AG10803 (cell line): ENCODE measurements around the gene EFCAB6.

Experiments used
- DNase-seq: peaks from one replicate; pipeline ENCODE4 v3.0.0; 2010; ENCODE audit warnings: low read depth
- H3K4me3 ChIP-seq: 2 replicates; pipeline ENCODE4 v1.5.1; 2011; ENCODE audit warnings: mild to moderate bottlenecking, low read length, control low read depth
- CTCF ChIP-seq: conservative IDR thresholded peaks from 2 replicates; pipeline ENCODE4 v1.5.1; 2011; ENCODE audit warnings: mild to moderate bottlenecking, low read length, control low read depth, inconsistent platforms

Gene EFCAB6

DNA sequence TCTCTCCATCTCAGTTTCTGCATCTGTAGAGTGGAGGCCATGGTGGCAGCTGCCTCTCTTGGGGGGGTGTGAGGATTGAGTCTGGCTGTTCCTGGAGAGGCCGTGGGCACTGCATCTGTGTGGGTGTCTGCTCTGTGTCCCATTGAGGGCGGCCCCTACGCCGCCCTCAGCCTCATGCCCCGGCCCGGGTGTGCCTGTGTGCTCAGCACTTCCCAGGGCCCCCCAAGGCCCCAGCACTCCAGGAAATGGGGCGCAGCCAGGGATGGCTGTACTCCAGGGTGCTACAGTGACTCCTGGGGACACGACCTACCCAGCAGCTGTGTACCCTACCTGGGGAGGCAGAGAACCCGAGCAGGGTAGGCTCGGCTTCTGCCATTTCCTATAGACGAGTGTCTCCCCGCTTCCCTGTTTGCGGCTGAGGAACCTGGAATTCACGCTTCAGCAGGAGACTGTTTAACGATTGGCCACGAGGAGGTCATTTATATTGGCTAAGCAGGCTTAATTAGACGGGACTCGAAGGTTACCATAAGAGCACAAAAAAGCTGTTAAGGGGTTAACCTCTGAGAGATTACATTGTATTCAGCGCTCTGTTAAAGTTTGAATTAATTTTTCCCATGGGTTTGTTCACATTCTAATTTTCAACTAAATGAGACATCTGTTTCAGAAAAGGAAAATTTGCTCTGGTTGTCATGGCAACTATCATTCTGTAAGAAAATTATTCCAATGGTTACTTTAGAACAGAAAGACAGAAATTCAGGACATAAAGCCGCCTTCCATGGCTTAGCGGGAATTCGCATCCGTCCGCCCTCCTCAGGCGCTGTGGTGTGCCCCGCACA is 323.9 kb downstream of the EFCAB6 start:
- no peak overlapping the region for H3K4me3 ChIP-seq
- no peak for DNase-seq
- no peak for TF ChIP-seq CTCF

GRCh38 chr22:43487311-43488030 is 324.6 kb downstream of the EFCAB6 start:
- no peak for DNase-seq
- H3K4me3 ChIP-seq, result no peak overlapping the region
- TF ChIP-seq CTCF, result no peak

- no peak overlapping the region for H3K4me3 ChIP-seq
- no peak for DNase-seq
- TF ChIP-seq CTCF, result no peak
Observed at GRCh38 chr22:43485502-43486089, 326.5 kb downstream of the EFCAB6 start.

- TF ChIP-seq CTCF, result no peak
- DNase-seq, result no peak
- no peak overlapping the region for H3K4me3 ChIP-seq
Observed at GRCh38 chr22:43484227-43484626, 327.9 kb downstream of the EFCAB6 start.

DNA sequence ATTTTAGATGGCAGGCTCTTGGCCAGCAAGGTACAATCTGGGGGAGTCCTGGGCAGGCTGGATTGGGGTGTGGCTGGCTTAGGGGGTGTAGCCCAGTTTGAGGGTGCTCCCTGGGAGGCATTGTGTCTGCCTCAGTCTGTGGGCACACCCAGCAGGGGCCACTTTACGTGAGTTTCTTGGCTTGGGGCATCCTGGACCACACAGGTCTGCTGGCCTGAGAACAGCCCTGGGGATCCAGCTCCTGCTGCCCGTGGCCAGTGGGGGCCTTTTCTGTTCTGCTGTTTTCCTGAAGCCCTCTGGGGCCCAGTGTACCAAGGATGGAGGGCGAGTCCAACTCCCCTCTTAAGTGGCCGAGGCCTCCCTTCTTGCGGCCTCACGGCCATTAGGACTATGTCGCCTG is 328.4 kb downstream of the EFCAB6 start:
- no peak for TF ChIP-seq CTCF
- no peak for DNase-seq
- no peak overlapping the region for H3K4me3 ChIP-seq

DNA sequence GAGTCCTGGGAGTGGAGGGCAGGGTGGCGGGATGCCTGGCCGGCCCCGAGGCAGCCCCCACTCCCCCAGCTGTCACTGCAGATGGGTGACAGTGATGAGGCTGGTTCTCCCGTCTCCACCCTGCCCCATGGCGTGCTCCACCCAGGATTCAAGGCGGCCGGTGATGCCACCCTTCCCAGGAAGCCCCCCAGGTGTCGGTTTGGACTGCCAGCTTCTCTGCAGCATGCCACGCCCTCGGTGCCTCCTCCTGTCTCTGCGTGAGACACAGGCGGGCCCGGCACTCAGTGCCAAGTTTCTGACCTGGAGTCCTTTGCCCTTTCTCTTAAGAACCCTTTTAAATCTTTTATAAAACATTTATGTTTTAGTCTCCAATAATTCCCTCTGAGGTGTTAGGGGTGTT is 328.8 kb downstream of the EFCAB6 start:
- no peak overlapping the region for H3K4me3 ChIP-seq
- no peak for TF ChIP-seq CTCF
- DNase-seq, result no peak
